Sigmoid colon (tissue), 7 donors: ENCODE measurements around the gene CYP24A1. TPM values are rescaled to one million over a fixed set of nuclear protein-coding genes. Genes with fewer than 3 reads are reported as not detected.
A peak's percentile ranks its signal among the peaks of the same experiment; 100 is the strongest.

Experiments used
- DNase-seq: peaks from one replicate; pipeline ENCODE4 v3.0.0-alpha.2; 2019
- H3K27ac ChIP-seq, 4 donors: fragments of 200-600 bp; sonication (generic); one replicate each; pipeline ENCODE4 v1.5.1; 2016 to 2019; ENCODE audit warnings: mild to moderate bottlenecking in 1 of 4
- H3K27me3 ChIP-seq, 3 donors: fragments of 200-600 bp; sonication (generic); one replicate each; pipeline ENCODE4 v1.5.1; 2019; ENCODE audit warnings: mild to moderate bottlenecking in 1 of 3
- H3K36me3 ChIP-seq, 4 donors: fragments of 200-600 bp; sonication (generic); one replicate each; pipeline ENCODE4 v1.5.1; 2016 to 2019
- H3K4me1 ChIP-seq, 4 donors: fragments of 200-600 bp; sonication (generic); one replicate each; pipeline ENCODE4 v1.5.1; 2017 to 2019
- H3K4me3 ChIP-seq, 4 donors: fragments of 200-600 bp; sonication (generic); one replicate each; pipeline ENCODE4 v1.5.1; 2017 to 2019; ENCODE audit warnings: mild to moderate bottlenecking in 2 of 4, moderate library complexity in 1 of 4
- H3K9me3 ChIP-seq, 4 donors: fragments of 200-600 bp in 3 of 4; sonication (generic) in 3 of 4; one replicate each; pipeline versions ENCODE4 v1.5.1 to v1.6.1; 2013 to 2019
- EP300 ChIP-seq, 4 donors: sonication (generic); formaldehyde crosslinking; IDR thresholded peaks; one replicate each; pipeline ENCODE4 v1.6.1; 2017; ENCODE audit warnings: antibody characterized with exemption in 4 of 4
- POLR2A ChIP-seq, 2 donors: fragments of 450-650 bp; IDR thresholded peaks; one replicate each; pipeline ENCODE4 v1.6.1; 2016; ENCODE audit warnings: antibody characterized with exemption in 2 of 2, mild to moderate bottlenecking in 2 of 2, moderate library complexity in 2 of 2
- POLR2AphosphoS5 ChIP-seq, 4 donors: sonication (generic); formaldehyde crosslinking; IDR thresholded peaks; one replicate each; pipeline ENCODE4 v1.6.1; 2017; ENCODE audit warnings: antibody characterized with exemption in 4 of 4
- WGBS, 2 donors: extraction: QIAGEN DNeasy Blood & Tissue Kit; methylation state at CpG; one replicate each; pipeline ENCODE4 v1.1.7; 2013; 5-methylcytosine and 5-hydroxymethylcytosine counted together
- intact Hi-C: fragments of 100-400 bp; cut with DNase I; formaldehyde crosslinking; loops from one replicate; pipeline ENCODE4 v1.15.1; 2023
- polyA plus RNA-seq, 3 donors: library from polyadenylated mRNA; stranded (reverse); fragments of 200-250 nt; gene quantifications; one replicate each; pipeline ENCODE4 v1.2.3, GENCODE V29; 2013
- total RNA-seq, 4 donors: library from RNA; depleted of rRNA; stranded (reverse); fragments of >200 nt; gene quantifications; one replicate each; pipeline ENCODE4 v1.1.0, GENCODE V29; 2016
- TF ChIP-seq, protein P1 (sequence below), 4 experiments: fragments of 450-650 bp in 3 of 4; fragments of 200-600 bp in 1 of 4; IDR thresholded peaks; one replicate each; pipeline ENCODE4 v1.5.1; 2016 to 2019; ENCODE audit warnings: antibody characterized with exemption in 4 of 4, mild to moderate bottlenecking in 3 of 4, moderate library complexity in 2 of 4
- donor health status: healthy with polysubstance abuse.
- donor health status: Bipolar disorder and iron deficiency.
- donor health status: healthy.

Gene CYP24A1
- total and polyA plus RNA-seq, 7 donors, result 0.26 to 1.8 TPM; not detected in 5

DNA sequence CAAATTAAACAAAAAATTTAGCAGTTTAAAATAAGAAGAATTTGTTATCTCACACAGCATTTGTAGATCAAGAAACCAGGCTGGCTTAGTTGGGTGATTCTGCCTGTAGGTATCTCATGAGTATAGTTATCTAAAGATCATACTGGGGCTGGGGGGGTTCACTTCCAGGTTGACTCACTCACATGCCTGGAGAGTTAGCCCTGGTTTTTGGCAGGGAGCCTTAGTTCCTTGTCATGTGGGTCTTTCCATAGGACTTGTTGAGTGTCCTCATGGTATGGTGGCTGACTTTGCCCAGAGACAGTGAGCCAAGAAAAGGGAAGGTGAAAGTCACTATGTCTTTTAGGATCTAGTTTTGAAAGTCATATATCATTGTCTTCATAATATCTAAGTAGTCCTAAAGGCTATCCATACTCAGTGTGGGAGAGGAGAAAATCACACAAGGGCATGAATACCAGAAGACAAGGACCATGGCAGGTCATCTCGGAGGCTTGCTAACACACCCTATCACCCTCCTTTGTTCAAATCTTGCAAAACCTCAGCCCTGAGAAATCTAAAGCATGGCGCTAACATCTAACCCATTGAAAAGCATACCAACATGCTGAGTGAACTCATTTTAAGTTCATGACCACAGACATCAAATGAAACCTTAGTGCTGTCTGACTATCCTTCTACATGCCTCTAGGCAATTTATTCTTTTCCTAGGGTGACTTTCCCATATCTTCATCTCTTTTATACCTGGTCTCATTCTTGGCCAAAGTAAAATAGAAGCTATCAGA lies 39.2 kb downstream of the CYP24A1 start:
- no peak for DNase-seq
- 97 to 98% methylated on average over 2 of the region's 2 CpGs for WGBS, 2 donors
- H3K9me3 ChIP-seq, result peaks cover 0 to 3% (median 0%) of the 10 kb centered on the region in 4 donors
- no peak overlapping the region for H3K4me3 ChIP-seq
- H3K4me1 ChIP-seq, result no peaks in the 10 kb centered on the region
- no peak for TF ChIP-seq POLR2AphosphoS5 (IDR thresholded peaks at IDR 0.05)
- TF ChIP-seq POLR2A (IDR thresholded peaks at IDR 0.05), result no peak
- TF ChIP-seq, protein P1, sequence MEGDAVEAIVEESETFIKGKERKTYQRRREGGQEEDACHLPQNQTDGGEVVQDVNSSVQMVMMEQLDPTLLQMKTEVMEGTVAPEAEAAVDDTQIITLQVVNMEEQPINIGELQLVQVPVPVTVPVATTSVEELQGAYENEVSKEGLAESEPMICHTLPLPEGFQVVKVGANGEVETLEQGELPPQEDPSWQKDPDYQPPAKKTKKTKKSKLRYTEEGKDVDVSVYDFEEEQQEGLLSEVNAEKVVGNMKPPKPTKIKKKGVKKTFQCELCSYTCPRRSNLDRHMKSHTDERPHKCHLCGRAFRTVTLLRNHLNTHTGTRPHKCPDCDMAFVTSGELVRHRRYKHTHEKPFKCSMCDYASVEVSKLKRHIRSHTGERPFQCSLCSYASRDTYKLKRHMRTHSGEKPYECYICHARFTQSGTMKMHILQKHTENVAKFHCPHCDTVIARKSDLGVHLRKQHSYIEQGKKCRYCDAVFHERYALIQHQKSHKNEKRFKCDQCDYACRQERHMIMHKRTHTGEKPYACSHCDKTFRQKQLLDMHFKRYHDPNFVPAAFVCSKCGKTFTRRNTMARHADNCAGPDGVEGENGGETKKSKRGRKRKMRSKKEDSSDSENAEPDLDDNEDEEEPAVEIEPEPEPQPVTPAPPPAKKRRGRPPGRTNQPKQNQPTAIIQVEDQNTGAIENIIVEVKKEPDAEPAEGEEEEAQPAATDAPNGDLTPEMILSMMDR (IDR thresholded peaks at IDR 0.05), result no peak
- H3K27ac ChIP-seq, result no peak overlapping the region
- no peaks in the 10 kb centered on the region for H3K27me3 ChIP-seq
- intact Hi-C loops, result no loop called here
- no peaks in the 10 kb centered on the region for H3K36me3 ChIP-seq

DNA sequence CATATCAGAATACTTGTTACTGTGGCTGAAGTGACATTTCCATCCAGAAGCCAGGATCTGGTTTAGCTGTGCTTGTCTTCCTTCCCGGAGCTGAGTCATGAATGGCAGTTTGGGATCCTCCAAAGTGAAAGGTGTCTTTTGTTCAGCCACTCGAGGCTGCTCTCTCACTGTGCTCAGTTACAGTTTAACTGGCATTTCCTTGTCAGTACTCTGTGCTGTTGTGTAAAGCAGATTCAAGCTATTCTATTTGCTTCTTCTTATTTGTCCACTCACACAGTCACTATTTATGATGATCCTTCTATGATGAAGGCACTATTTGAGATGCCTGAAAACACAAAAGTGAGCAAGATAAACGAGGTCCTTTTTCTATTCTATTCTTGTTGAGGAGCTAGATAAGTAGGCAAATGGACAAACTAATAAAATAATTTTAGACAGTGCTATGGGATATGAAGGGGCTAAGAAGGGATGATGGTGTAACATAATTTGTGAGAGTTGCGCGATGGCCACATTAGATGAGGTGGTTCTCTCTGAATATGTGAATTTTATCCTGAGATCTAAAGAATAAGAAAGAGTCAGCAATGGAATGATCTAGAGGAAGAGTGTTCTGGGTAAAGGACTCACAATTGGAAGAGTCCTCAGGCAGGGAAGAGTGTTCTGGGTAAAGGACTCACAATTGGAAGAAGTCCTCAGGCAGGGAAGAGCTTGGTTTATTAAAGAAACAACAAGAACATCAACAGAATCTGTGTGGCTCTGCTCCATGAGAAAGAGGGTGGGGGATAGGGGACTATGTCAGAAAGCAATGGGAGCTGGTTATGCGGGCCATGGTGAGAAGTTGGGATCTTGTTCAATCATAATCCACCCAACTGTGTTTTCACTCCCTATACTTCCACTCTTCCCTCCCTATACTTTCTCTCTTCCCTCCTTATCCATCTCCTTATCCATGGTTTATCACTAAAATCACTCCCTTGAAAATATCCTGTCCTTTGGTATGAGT lies 40.1 kb downstream of the CYP24A1 start:
- WGBS, 2 donors, result 39 to 65% methylated on average over 6 of the region's 6 CpGs
- no peaks in the 10 kb centered on the region for H3K4me1 ChIP-seq
- TF ChIP-seq, protein P1 (IDR thresholded peaks at IDR 0.05), result no peak
- TF ChIP-seq EP300 (IDR thresholded peaks at IDR 0.05), result no peak
- no peak for TF ChIP-seq POLR2AphosphoS5 (IDR thresholded peaks at IDR 0.05)
- no peak for TF ChIP-seq POLR2A (IDR thresholded peaks at IDR 0.05)
- intact Hi-C loops, result no loop called here
- H3K4me3 ChIP-seq, result no peak overlapping the region
- H3K9me3 ChIP-seq, result peaks cover 0 to 3% (median 0%) of the 10 kb centered on the region in 4 donors
- no peaks in the 10 kb centered on the region for H3K36me3 ChIP-seq
- H3K27me3 ChIP-seq, result no peaks in the 10 kb centered on the region
- peak overlapping the region in 1 of 4 donors; percentile 57 for H3K27ac ChIP-seq
- no peak for DNase-seq

DNA sequence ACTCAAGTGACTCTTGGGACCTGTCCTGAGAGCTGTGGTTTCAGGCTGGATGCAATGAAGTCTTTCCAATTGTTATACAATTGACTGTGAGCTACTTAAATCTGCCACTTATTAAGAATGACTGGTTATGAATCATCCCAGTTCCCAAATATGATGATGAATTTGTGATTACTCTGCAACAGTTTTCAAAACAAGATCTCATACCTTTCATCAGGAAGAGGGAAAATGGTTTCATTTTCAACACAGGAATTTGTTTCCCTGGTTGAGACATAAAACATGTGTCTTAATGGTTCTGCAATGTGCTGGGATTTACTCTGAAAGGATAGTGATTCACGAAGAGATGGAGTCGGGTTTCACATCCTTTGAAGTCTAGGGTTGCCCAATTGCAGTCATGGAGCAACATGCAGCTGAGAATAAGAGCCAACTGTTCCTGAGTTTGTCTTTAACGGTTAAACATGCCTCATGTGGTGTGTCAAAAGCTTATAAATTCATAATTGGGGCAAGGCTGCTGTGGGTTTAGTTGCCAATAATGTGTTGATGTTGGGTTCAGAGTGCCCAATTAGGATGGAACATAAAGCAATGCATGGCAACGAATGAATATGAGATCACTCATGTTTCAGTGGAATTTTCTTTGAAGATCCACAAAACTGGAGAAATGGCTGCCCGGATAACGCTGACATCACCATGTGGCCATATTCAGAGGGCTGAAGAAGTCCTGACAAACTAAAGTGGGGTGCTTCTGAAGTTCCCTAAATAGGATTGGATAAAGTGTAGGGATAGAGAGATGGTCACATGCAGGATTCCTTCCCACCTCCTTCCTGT lies 41.0 kb downstream of the CYP24A1 start:
- TF ChIP-seq, protein P1 (IDR thresholded peaks at IDR 0.05), result no peak
- TF ChIP-seq POLR2AphosphoS5 (IDR thresholded peaks at IDR 0.05), result peak in 3 of 4 donors; percentile 24 to 57 (median 40)
- Histone ChIP-seq H3K4me1 (no peaks in the 10 kb centered on the region), H3K9me3 (peaks cover 0 to 3% (median 0%) of the 10 kb centered on the region in 4 donors), H3K27ac (peak overlapping the region in 2 of 4 donors; percentile 13 to 57), H3K27me3 (no peaks in the 10 kb centered on the region), H3K36me3 (no peaks in the 10 kb centered on the region), H3K4me3 (no peak overlapping the region)
- peak; percentile 72 for DNase-seq
- 18 to 44% methylated on average over 6 of the region's 6 CpGs for WGBS, 2 donors
- intact Hi-C loops, result no loop called here
